ENCODE results near the gene CARD11.

- TF ChIP-seq EP300 (conservative IDR thresholded peaks at IDR 0.05; ENCODE audit: poor library complexity, severe bottlenecking) (no peak), EZH2 (IDR thresholded peaks at IDR 0.05; ENCODE audit: borderline replicate concordance, insufficient read depth, low read length, poor library complexity, severe bottlenecking) (no peak), POLR2AphosphoS5 (IDR thresholded peaks at IDR 0.05) (no peak), MXI1 (conservative IDR thresholded peaks at IDR 0.05; ENCODE audit: poor library complexity, severe bottlenecking) (no peak)
- TF ChIP-seq, protein P1, sequence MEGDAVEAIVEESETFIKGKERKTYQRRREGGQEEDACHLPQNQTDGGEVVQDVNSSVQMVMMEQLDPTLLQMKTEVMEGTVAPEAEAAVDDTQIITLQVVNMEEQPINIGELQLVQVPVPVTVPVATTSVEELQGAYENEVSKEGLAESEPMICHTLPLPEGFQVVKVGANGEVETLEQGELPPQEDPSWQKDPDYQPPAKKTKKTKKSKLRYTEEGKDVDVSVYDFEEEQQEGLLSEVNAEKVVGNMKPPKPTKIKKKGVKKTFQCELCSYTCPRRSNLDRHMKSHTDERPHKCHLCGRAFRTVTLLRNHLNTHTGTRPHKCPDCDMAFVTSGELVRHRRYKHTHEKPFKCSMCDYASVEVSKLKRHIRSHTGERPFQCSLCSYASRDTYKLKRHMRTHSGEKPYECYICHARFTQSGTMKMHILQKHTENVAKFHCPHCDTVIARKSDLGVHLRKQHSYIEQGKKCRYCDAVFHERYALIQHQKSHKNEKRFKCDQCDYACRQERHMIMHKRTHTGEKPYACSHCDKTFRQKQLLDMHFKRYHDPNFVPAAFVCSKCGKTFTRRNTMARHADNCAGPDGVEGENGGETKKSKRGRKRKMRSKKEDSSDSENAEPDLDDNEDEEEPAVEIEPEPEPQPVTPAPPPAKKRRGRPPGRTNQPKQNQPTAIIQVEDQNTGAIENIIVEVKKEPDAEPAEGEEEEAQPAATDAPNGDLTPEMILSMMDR (IDR thresholded peaks at IDR 0.05; ENCODE audit: poor library complexity, severe bottlenecking) = no peak
- TF ChIP-seq, protein P2, sequence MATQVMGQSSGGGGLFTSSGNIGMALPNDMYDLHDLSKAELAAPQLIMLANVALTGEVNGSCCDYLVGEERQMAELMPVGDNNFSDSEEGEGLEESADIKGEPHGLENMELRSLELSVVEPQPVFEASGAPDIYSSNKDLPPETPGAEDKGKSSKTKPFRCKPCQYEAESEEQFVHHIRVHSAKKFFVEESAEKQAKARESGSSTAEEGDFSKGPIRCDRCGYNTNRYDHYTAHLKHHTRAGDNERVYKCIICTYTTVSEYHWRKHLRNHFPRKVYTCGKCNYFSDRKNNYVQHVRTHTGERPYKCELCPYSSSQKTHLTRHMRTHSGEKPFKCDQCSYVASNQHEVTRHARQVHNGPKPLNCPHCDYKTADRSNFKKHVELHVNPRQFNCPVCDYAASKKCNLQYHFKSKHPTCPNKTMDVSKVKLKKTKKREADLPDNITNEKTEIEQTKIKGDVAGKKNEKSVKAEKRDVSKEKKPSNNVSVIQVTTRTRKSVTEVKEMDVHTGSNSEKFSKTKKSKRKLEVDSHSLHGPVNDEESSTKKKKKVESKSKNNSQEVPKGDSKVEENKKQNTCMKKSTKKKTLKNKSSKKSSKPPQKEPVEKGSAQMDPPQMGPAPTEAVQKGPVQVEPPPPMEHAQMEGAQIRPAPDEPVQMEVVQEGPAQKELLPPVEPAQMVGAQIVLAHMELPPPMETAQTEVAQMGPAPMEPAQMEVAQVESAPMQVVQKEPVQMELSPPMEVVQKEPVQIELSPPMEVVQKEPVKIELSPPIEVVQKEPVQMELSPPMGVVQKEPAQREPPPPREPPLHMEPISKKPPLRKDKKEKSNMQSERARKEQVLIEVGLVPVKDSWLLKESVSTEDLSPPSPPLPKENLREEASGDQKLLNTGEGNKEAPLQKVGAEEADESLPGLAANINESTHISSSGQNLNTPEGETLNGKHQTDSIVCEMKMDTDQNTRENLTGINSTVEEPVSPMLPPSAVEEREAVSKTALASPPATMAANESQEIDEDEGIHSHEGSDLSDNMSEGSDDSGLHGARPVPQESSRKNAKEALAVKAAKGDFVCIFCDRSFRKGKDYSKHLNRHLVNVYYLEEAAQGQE (IDR thresholded peaks at IDR 0.05; ENCODE audit: borderline replicate concordance) = no peak
These were observed 173.7 kb downstream of the CARD11 start for GRCh38 chr7:2869981-2870380.
